Glutamatergic neuron (in vitro differentiated cells): ENCODE data around the gene PMM2. TPM values are rescaled to one million over a fixed set of nuclear protein-coding genes. Genes with fewer than 3 reads are reported as not detected.

Experiments
- DNase-seq: peaks from one replicate; pipeline ENCODE4 v3.0.0; 2022
- H3K27ac Mint-ChIP-seq: one replicate; pipeline ENCODE4 v1.8.0; 2020; ENCODE audit warnings: mild to moderate bottlenecking, mixed read lengths, inconsistent platforms; ENCODE audit not compliant: unreplicated experiment
- H3K27me3 Mint-ChIP-seq: one replicate; pipeline ENCODE4 v1.8.0; 2020; ENCODE audit warnings: mild to moderate bottlenecking, moderate library complexity, mixed read lengths, inconsistent platforms; ENCODE audit not compliant: unreplicated experiment
- H3K36me3 Mint-ChIP-seq: one replicate; pipeline ENCODE4 v1.8.0; 2020; ENCODE audit warnings: mild to moderate bottlenecking, mixed read lengths, inconsistent platforms; ENCODE audit not compliant: unreplicated experiment
- H3K4me1 Mint-ChIP-seq: one replicate; pipeline ENCODE4 v1.8.0; 2020; ENCODE audit warnings: mild to moderate bottlenecking, low read depth, mixed read lengths, inconsistent platforms; ENCODE audit not compliant: unreplicated experiment
- H3K4me3 Mint-ChIP-seq: one replicate; pipeline ENCODE4 v1.8.0; 2020; ENCODE audit warnings: mild to moderate bottlenecking, mixed read lengths, inconsistent platforms; ENCODE audit not compliant: unreplicated experiment
- H3K9me3 Mint-ChIP-seq: one replicate; pipeline ENCODE4 v1.8.0; 2020; ENCODE audit warnings: mild to moderate bottlenecking, moderate library complexity, mixed read lengths, inconsistent platforms; ENCODE audit not compliant: unreplicated experiment
- CTCF ChIP-seq: fragments of 200-600 bp; sonication (generic); IDR thresholded peaks from one replicate; pipeline ENCODE4 v1.5.0; 2021; ENCODE audit not compliant: partially characterized antibody, unreplicated experiment
- total RNA-seq: library from RNA; stranded (reverse); fragmentation: NEBNext Ultra II Directional; extraction: Animal tissue kit (Norgen Biotek cat#: 25700); gene quantifications from one replicate; pipeline ENCODE4 v1.2.1, GENCODE V29; 2021; ENCODE audit not compliant: unreplicated experiment

The PMM2 gene
- total RNA-seq, 1 donor from 2014 or later, result 23.2 TPM

GRCh38 chr16:8788578-8789172 is 9.0 kb upstream of the PMM2 start:
- no peaks in the 10 kb centered on the region for H3K9me3 Mint-ChIP-seq
- TF ChIP-seq CTCF, result no peak
- DNase-seq, result no peak
- no peaks in the 10 kb centered on the region for H3K27me3 Mint-ChIP-seq
- H3K4me3 Mint-ChIP-seq, result no peak overlapping the region
- no peaks in the 10 kb centered on the region for H3K36me3 Mint-ChIP-seq
- H3K4me1 Mint-ChIP-seq, result no peaks in the 10 kb centered on the region
- no peak overlapping the region for H3K27ac Mint-ChIP-seq

GRCh38 chr16:8795091-8795490 is 2.5 kb upstream of the PMM2 start:
- Mint-ChIP-seq H3K27ac (no peak overlapping the region), H3K4me1 (peaks cover 11% of the 10 kb centered on the region), H3K9me3 (peaks cover 2% of the 10 kb centered on the region), H3K36me3 (peaks cover 4% of the 10 kb centered on the region), H3K4me3 (no peak overlapping the region), H3K27me3 (peaks cover 2% of the 10 kb centered on the region)
- no peak for DNase-seq
- no peak for TF ChIP-seq CTCF

- TF ChIP-seq CTCF, result no peak
- DNase-seq, result no peak
- H3K9me3 Mint-ChIP-seq, result peaks cover 2% of the 10 kb centered on the region
- peaks cover 11% of the 10 kb centered on the region for H3K4me1 Mint-ChIP-seq
- H3K4me3 Mint-ChIP-seq, result no peak overlapping the region
- no peak overlapping the region for H3K27ac Mint-ChIP-seq
- peaks cover 2% of the 10 kb centered on the region for H3K27me3 Mint-ChIP-seq
- peaks cover 4% of the 10 kb centered on the region for H3K36me3 Mint-ChIP-seq
These were observed 1.8 kb upstream of the PMM2 start for GRCh38 chr16:8795818-8796217.

GRCh38 chr16:8796469-8797363 is 923 bp upstream of the PMM2 start:
- TF ChIP-seq CTCF, result no peak
- H3K27ac Mint-ChIP-seq, result peak overlapping the region; percentile 64
- peaks cover 11% of the 10 kb centered on the region for H3K4me1 Mint-ChIP-seq
- peak overlapping the region; percentile 95 for H3K4me3 Mint-ChIP-seq
- no peak for DNase-seq
- peaks cover 4% of the 10 kb centered on the region for H3K36me3 Mint-ChIP-seq
- H3K27me3 Mint-ChIP-seq, result peaks cover 2% of the 10 kb centered on the region
- H3K9me3 Mint-ChIP-seq, result peaks cover 2% of the 10 kb centered on the region

DNA sequence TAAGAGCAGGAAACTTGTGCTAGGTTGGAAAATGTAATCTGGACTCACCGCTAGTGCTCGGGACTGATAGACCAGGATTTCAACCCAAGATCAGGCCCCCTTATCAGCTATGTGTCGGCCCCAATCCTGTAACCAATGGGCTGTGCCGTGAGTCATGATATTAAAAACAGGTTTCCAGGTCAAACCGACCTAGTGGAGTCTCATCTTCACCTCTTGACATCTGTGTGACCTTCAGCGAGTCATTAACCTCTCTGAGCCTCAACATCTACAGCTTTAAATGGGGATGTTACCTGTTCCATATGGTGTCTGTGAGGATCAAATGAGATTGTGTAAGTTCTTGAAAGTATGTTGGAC is 512 bp downstream of the PMM2 start:
- no peak overlapping the region for H3K27ac Mint-ChIP-seq
- peaks cover 4% of the 10 kb centered on the region for H3K36me3 Mint-ChIP-seq
- H3K9me3 Mint-ChIP-seq, result peaks cover 2% of the 10 kb centered on the region
- H3K27me3 Mint-ChIP-seq, result peaks cover 2% of the 10 kb centered on the region
- no peak for DNase-seq
- peak overlapping the region; percentile 95 for H3K4me3 Mint-ChIP-seq
- peaks cover 11% of the 10 kb centered on the region for H3K4me1 Mint-ChIP-seq
- no peak for TF ChIP-seq CTCF
